ENCODE measurements around the gene SAT2. TPM values are rescaled to one million over a fixed set of nuclear protein-coding genes. Genes with fewer than 3 reads are reported as not detected.

The SAT2 gene
- total and polyA plus RNA-seq, 8 donors, result 11.6 to 235 (median 129) TPM

DNA sequence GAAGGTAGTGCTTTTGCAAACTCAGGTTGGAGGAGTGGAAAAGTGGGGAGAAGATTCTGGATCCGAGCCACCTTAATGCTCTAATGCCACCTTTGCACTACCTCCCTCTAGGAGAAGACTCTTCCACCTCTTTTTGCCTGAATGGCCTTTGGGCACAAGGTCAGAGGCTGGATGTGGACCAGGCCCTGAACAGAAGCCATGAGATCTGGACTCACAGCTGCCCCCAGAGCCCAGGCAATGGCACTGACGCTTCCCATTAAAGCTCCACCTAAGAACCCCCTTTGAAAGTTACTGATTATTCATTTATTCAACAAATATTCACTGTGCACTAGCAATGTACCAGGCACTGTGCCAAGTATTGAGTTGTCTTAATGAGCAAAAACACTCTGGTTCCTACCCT, 5.5 kb upstream of the SAT2 start:
- Histone ChIP-seq H3K4me3 (no peak overlapping the region), H3K36me3 (no peaks in the 10 kb centered on the region), H3K9me3 (no peaks in the 10 kb centered on the region), H3K4me1 (peaks cover 0 to 3% (median 2%) of the 10 kb centered on the region in 4 donors), H3K27me3 (no peaks in the 10 kb centered on the region), H3K27ac (no peak overlapping the region)
- WGBS, 5 donors, result 72 to 88% (median 86%) methylated on average over 2 of the region's 2 CpGs
- intact Hi-C loops (cut with DNase I; ENCODE audit: low total_unique reads), result loop anchor here (10.0 kb wide), 1 partner anchor 52 kb away; the partner anchor contains the start of genes TP53 and WRAP53
- TF ChIP-seq, protein P1, sequence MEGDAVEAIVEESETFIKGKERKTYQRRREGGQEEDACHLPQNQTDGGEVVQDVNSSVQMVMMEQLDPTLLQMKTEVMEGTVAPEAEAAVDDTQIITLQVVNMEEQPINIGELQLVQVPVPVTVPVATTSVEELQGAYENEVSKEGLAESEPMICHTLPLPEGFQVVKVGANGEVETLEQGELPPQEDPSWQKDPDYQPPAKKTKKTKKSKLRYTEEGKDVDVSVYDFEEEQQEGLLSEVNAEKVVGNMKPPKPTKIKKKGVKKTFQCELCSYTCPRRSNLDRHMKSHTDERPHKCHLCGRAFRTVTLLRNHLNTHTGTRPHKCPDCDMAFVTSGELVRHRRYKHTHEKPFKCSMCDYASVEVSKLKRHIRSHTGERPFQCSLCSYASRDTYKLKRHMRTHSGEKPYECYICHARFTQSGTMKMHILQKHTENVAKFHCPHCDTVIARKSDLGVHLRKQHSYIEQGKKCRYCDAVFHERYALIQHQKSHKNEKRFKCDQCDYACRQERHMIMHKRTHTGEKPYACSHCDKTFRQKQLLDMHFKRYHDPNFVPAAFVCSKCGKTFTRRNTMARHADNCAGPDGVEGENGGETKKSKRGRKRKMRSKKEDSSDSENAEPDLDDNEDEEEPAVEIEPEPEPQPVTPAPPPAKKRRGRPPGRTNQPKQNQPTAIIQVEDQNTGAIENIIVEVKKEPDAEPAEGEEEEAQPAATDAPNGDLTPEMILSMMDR (IDR thresholded peaks at IDR 0.05), result no peak
- no peak for TF ChIP-seq POLR2A (IDR thresholded peaks at IDR 0.05)
- TF ChIP-seq EP300 (IDR thresholded peaks at IDR 0.05), result no peak
- TF ChIP-seq POLR2AphosphoS5 (IDR thresholded peaks at IDR 0.05), result no peak
- peak in 1 of 2 donors; percentile 34 for DNase-seq

DNA sequence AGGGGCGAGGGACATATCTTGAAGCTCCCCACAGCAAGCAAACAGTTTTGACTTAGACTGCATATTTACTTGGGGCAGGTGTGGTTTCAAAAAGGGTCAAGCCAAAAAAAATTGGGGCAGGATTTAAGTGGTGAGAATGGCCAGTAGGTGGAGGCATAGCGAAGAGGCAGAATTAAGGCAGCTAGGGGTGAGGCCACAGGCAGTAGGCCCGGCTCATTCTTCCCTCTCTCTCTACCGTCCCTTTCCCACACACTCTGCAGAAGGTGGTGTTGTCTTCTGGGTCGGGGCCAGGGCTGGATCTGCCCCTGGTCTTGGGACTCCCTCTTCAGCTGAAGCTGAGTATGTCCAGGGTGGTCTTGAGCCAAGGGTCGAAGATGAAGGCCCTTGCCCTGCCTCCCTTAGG, 4.9 kb upstream of the SAT2 start:
- 25 to 33% (median 30%) methylated on average over 6 of the region's 6 CpGs for WGBS, 5 donors
- peak; percentile 31 to 67 for DNase-seq

DNA sequence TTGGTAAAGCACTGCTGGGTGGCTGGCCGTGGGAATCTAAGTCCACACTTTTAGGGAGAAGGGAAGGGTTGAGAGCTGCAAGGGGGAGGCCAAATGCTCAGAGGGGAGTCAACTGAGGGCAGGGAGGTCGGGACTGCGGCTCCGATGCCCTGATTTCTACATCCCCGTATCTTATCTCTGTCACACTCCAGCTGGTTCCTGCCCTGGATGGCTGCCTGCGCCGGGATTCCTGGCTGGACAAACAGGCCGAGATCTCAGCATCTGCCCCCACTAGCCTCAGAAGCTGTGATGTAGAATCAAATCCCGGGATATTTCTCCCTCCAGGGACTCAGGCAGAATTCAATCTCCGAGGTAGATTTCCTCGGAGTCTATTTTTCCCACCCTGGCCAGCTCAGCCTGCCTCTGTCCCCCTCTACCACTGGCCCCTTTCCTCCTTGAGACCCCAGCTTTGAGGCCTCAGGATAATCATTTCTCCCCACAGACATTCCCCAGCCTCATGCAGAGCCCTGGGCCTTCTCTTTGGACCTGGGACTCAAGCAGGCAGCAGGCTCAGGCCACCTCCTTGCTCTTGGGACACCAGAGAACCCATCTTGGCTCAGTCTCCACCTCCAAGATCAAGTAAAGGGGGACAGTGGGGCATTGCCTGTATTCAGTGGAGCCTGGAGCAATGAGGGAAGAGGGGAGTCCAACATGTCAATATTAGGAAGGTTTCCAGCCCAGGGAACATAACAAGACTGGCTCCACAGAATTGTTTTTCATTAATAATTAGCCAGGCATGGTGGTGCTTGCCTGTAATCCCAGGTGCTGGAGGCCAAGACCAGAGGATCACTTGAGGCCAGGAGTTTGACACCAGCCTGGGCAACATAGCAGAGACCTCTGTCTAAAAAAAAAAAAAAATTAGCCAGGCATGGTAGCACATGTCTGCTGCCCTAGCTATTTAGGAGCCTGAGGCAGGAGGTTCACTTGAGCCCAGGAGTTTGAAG, 4.1 kb upstream of the SAT2 start:
- intact Hi-C loops (cut with DNase I; ENCODE audit: low total_unique reads), result loop anchor here (10.0 kb wide), 1 partner anchor 53 kb away; the partner anchor contains the start of genes TP53 and WRAP53

More for the DNA sequence above, 4.9 kb upstream of the SAT2 start:
- Histone ChIP-seq H3K9me3 (no peaks in the 10 kb centered on the region), H3K27me3 (no peaks in the 10 kb centered on the region), H3K4me3 (no peak overlapping the region), H3K27ac (no peak overlapping the region), H3K4me1 (peaks cover 0 to 6% (median 5%) of the 10 kb centered on the region in 4 donors), H3K36me3 (no peaks in the 10 kb centered on the region)
- TF ChIP-seq POLR2AphosphoS5 (IDR thresholded peaks at IDR 0.05), result peak in 1 of 3 donors; percentile 3
- TF ChIP-seq, protein P1 (IDR thresholded peaks at IDR 0.05), result peak in 5 of 7 experiments; percentile 8 to 54 (median 33)
- TF ChIP-seq EP300 (IDR thresholded peaks at IDR 0.05), result no peak
- TF ChIP-seq POLR2A (IDR thresholded peaks at IDR 0.05), result no peak
- intact Hi-C loops (cut with DNase I; ENCODE audit: low total_unique reads), result loop anchor here (10.0 kb wide), 1 partner anchor 52 kb away; the partner anchor contains the start of genes TP53 and WRAP53

More for the DNA sequence above, 4.1 kb upstream of the SAT2 start:
- Histone ChIP-seq H3K4me1 (peaks cover 7 to 12% (median 9%) of the 10 kb centered on the region in 4 donors), H3K9me3 (no peaks in the 10 kb centered on the region), H3K36me3 (no peaks in the 10 kb centered on the region), H3K4me3 (no peak overlapping the region), H3K27me3 (no peaks in the 10 kb centered on the region), H3K27ac (no peak overlapping the region)
- 34 to 65% (median 48%) methylated on average over 4 to 11 of the region's 11 CpGs for WGBS, 5 donors
- no peak for TF ChIP-seq POLR2AphosphoS5 (IDR thresholded peaks at IDR 0.05)
- no peak for TF ChIP-seq POLR2A (IDR thresholded peaks at IDR 0.05)
- TF ChIP-seq EP300 (IDR thresholded peaks at IDR 0.05), result no peak
- TF ChIP-seq, protein P1 (IDR thresholded peaks at IDR 0.05), result no peak
- no peak for DNase-seq
